Neutrophil (primary cell): Measurements from ENCODE around the gene DNASE1L1.

ENCODE experiments used
- H3K27ac ChIP-seq: fragments of 200-600 bp; sonication (generic); 2 replicates; pipeline ENCODE4 v1.5.1; 2016; ENCODE audit warnings: mild to moderate bottlenecking, moderate library complexity
- H3K27me3 ChIP-seq: fragments of 200-600 bp; sonication (generic); 2 replicates; pipeline ENCODE4 v1.6.0; 2016; ENCODE audit warnings: mild to moderate bottlenecking
- H3K36me3 ChIP-seq: fragments of 200-600 bp; sonication (generic); 2 replicates; pipeline ENCODE4 v1.5.1; 2017
- H3K4me1 ChIP-seq, 2 experiments: fragments of 200-600 bp in 1 of 2; sonication (generic) in 1 of 2; 1 replicate in 1 of 2; 2 replicates in 1 of 2; pipeline versions ENCODE4 v1.5.1 to v1.6.1; 2013 to 2016; ENCODE audit warnings: low read depth in 1 of 2, low read length in 1 of 2, mild to moderate bottlenecking in 1 of 2, moderate library complexity in 1 of 2; ENCODE audit not compliant: control insufficient read depth in 1 of 2, insufficient read depth in 1 of 2
- H3K4me3 ChIP-seq, 2 experiments: fragments of 200-600 bp in 1 of 2; sonication (generic) in 1 of 2; 1 replicate in 1 of 2; 2 replicates in 1 of 2; pipeline ENCODE4 v1.5.1; 2013 to 2016; ENCODE audit warnings: low read depth in 1 of 2, low read length in 1 of 2, mild to moderate bottlenecking in 1 of 2, moderate library complexity in 1 of 2
- H3K9me3 ChIP-seq: fragments of 200-600 bp; sonication (generic); 2 replicates; pipeline ENCODE4 v1.5.1; 2016
- CTCF ChIP-seq: fragments of 200-600 bp; sonication (generic); IDR thresholded peaks from 2 replicates; pipeline ENCODE4 v1.5.1; 2016; ENCODE audit warnings: antibody characterized with exemption

Gene DNASE1L1

DNA sequence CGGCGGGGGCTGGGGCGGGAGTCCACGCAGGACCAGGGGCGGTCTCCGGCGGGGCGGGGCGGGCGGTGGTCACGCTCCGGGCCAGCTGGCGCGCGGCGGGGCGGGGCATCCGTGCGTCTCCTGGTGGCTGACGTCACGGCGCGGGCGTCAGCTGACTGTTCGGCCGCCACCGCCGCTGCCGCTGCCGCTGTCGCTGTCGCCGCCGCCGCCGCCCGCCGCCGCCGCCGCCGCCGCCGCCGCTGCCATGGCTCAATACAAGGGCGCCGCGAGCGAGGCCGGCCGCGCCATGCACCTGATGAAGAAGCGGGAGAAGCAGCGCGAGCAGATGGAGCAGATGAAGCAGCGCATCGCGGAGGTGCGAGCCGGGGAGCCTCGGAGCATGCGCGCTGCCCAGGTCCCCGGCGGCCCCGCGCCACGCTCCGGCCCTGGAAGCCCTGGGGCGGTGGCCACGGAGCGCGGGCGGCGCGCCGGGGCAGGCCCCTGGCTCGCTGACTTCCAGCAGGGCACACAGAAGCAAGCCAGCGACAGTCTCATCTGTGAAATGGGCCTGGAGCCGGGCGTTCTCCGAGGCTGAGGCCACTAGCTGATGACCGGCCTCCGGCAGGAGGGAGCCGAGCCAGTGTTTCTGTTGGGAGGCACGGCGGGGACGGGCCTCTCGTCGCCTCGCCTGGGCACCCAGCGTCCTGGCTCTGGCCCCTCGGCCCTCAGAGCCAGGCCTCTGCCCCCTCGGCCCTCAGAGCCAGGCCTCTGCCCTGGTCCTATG is 35.1 kb upstream of the DNASE1L1 start, which contains the start of gene FAM50A:
FAM50A (plus strand) TSS at position 150 of the 763 bp plus-strand sequence; CDS start at position 245, 95 bp downstream.
- peak within 1 kb of the TSS; percentile 83 for H3K27ac ChIP-seq
- H3K4me1 ChIP-seq: peaks cover 12 to 14% of the 10 kb centered on the region in 2 experiments
- peaks cover 46% of the 10 kb centered on the region for H3K36me3 ChIP-seq
- H3K4me3 ChIP-seq: peak within 1 kb of the TSS; percentile 55 to 62
- H3K9me3 ChIP-seq: no peaks in the 10 kb centered on the region
- H3K27me3 ChIP-seq: no peaks in the 10 kb centered on the region
- TF ChIP-seq CTCF: peak; percentile 30

- Histone ChIP-seq H3K27ac (peak overlapping the region; percentile 83), H3K27me3 (no peaks in the 10 kb centered on the region), H3K4me1 (peaks cover 14 to 19% of the 10 kb centered on the region in 2 experiments), H3K4me3 (peak overlapping the region; percentile 43 to 52), H3K9me3 (no peaks in the 10 kb centered on the region), H3K36me3 (peaks cover 45% of the 10 kb centered on the region)
- TF ChIP-seq CTCF: no peak
These were observed 34.4 kb upstream of the DNASE1L1 start for GRCh38 chrX:154443479-154443910.

DNA sequence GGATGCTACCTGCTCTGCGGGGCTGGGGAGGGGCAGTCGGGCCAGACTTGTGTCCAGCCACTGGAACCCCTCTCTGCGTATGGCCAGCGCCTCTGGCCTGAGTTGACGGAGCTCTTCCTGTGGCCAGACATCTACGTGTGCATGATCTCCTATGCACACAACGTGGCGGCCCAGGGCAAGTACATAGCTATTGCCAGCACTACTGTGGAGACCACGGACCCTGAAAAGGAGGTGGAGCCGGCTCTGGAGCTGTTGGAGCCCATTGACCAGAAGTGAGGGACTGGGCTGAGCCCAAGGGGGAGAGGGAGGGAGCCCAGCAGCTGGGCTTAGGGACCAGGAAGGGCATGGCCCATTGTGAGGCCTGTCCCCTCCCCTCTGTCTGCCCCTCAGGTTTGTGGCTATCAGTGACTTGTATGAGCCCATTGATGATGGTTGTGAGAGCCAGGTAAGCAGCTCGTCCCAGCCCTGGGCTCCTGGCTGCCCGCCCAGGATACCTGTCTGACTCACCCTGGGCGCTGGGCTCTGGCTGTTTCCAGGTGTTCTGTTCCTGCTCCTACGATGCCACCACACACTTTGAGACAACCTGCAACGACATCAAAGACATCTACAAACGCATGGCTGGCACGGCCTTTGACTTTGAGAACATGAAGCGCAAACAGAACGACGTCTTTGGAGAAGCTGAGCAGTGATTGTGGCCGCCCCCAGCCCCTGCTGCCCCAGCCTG is 33.1 kb upstream of the DNASE1L1 start:
- peaks cover 41% of the 10 kb centered on the region for H3K36me3 ChIP-seq
- TF ChIP-seq CTCF: no peak
- no peak overlapping the region for H3K27ac ChIP-seq
- H3K4me1 ChIP-seq: peaks cover 21 to 29% of the 10 kb centered on the region in 2 experiments
- no peak overlapping the region for H3K4me3 ChIP-seq
- no peaks in the 10 kb centered on the region for H3K9me3 ChIP-seq
- no peaks in the 10 kb centered on the region for H3K27me3 ChIP-seq

GRCh38 chrX:154441564-154441963 is 32.5 kb upstream of the DNASE1L1 start:
- H3K9me3 ChIP-seq: no peaks in the 10 kb centered on the region
- no peaks in the 10 kb centered on the region for H3K27me3 ChIP-seq
- TF ChIP-seq CTCF: no peak
- peaks cover 21 to 29% of the 10 kb centered on the region in 2 experiments for H3K4me1 ChIP-seq
- peaks cover 41% of the 10 kb centered on the region for H3K36me3 ChIP-seq
- H3K27ac ChIP-seq: no peak overlapping the region
- no peak overlapping the region for H3K4me3 ChIP-seq

- no peaks in the 10 kb centered on the region for H3K9me3 ChIP-seq
- no peak overlapping the region for H3K27ac ChIP-seq
- H3K27me3 ChIP-seq: no peaks in the 10 kb centered on the region
- TF ChIP-seq CTCF: no peak
- peaks cover 43% of the 10 kb centered on the region for H3K36me3 ChIP-seq
- H3K4me3 ChIP-seq: no peak overlapping the region
- peaks cover 24 to 35% of the 10 kb centered on the region in 2 experiments for H3K4me1 ChIP-seq
These were observed 31.7 kb upstream of the DNASE1L1 start for GRCh38 chrX:154440623-154441357.
